ENCODE results near the gene GXYLT1. TPM values are rescaled to one million over a fixed set of nuclear protein-coding genes. Genes with fewer than 3 reads are reported as not detected.
A peak's percentile ranks its signal among the peaks of the same experiment; 100 is the strongest.
"Not testable (repeated sequence)": the region's sequence is repeated elsewhere in the genome, so short reads cannot be mapped to it uniquely, and the experiment has no call there.

GXYLT1 gene
- total RNA-seq, 1 donor from 2014 or later = 11.3 TPM

GRCh38 chr12:42145197-42145549 is 499 bp upstream of the GXYLT1 start:
- no peak for DNase-seq (ENCODE audit: low read depth in 2 of 2)

GRCh38 chr12:42144158-42144407 is 591 bp downstream of the GXYLT1 start:
- DNase-seq (ENCODE audit: low read depth in 2 of 2) = no peak

GRCh38 chr12:42143452-42144157 is 1.1 kb downstream of the GXYLT1 start:
- DNase-seq (ENCODE audit: low read depth in 2 of 2) = peak; percentile 30 to 44

DNA sequence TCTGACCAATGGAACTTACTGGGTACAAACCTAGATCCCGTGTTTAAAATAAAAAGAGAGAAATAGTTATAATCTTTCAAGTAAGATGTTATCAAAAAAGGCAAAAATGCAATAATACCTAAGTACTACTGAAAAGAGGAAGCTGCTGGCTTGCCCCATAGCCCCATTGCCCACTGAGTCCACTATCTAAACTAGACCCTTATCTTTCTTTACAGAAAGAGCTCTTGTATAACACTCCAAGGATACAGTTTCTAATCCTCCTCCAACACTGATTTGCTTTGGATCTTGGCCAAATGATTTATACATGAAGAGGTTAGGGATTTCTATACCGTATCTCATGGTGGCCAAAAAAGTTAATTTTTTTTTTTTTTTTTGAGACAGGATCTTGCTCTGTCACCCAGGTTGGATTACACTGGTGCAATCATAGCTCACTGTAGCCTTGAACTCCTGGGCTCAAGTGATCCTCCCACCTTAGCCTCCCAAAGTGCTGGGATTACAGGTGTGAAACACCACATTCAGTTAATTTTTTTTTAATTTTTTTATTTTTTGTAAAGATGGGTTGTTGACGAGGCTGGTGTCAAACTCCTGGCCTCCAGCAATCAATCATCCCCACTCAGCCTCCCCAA is 2.6 kb downstream of the GXYLT1 start:
- DNase-seq (ENCODE audit: low read depth in 2 of 2) = no peak

DNA sequence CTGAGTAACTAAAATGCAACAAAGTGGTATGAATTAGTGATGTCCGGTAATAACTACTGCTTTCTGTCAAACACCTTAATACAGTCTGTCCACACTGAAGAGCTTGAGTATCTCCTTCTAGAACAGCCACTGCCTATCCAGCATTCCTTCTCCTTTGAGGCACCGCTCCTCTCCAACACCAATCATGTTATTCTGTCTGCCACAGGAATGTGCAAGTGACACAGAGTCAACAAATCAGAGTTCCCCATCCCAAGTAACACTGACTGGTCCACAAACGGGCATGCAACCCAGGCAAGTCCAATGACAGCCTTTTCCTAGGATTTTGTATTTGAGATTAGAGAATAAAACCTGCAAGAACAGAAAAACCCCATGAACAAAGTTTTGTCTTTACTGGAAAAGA is 3.8 kb downstream of the GXYLT1 start:
- DNase-seq (ENCODE audit: low read depth in 2 of 2) = peak in 1 of 2 donors; percentile 52

DNA sequence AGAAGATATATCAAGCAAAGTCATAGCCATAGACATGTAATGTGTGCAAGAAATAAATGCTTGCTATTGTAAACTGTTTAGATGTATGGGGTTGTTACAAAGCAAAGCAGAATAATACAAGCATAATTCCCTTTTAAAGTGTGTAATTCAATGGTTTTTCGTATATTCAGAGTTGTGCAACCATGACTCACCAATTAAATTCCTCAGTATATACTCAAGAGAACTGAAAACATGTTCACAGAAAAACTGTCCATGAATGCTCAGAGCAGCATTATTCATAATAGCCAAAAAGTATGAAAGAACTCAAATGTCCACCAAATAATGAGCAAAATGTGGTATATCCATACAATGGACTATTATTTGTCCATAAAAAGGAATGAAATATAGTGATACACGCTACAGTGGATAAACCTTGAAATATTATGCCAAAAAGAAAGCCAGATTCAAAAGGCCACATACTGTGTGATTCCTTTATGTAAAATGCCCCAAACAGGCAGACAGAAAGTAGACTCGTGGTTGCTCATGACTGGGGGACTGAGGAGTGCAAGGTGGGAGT is 9.3 kb downstream of the GXYLT1 start:
- DNase-seq (ENCODE audit: low read depth in 2 of 2) = peak in 1 of 2 donors; percentile 36

GRCh38 chr12:42130672-42131402 is 13.8 kb downstream of the GXYLT1 start:
- DNase-seq (ENCODE audit: low read depth in 2 of 2) = peak; percentile 27 to 63

DNA sequence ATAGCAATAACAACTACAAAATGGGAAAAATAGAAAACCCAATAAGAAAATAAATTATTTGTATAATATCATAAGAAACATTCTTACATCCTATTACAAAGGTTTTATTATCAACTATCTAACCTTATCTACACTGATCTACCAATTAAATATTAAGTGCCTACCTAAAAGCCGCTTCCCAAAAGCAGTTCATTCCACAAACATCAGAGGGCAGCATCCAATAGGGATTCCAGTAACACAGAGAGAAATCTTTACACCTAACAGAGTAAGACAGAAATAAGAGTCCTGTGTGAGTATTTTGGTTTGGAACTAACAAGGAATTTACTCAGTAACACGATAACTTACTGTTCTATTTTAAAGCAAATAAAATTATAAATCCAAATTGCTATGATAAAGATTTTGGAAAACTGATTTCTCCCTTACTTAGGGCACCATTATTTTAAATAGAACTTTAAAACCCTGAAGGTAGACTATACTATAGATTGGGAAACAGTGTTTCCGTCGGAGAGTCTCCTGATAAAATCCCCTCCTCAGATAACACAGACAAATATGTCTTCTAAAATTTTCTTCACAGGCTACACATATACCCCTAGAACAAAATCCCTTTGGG is 15.0 kb downstream of the GXYLT1 start:
- DNase-seq (ENCODE audit: low read depth in 2 of 2) = peak; percentile 85 to 87

DNA sequence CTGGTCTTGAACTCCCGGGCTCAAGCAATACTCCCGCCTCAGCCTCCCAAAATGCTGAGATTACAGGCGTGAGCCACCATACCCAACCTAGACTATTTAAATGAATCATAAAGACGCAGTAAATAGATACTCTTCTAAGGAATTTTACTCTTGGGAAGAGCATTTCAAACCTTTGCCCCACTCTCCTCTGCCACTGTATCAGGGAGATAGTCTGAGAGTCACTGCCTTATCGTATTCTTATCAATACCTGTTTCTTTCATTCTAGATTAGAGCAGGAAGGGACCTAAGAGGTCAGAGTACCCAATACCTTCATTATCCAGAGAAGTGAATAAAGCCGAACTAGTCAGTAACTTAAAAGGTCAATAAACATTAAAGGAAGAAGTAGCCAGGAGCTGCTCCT is 15.8 kb downstream of the GXYLT1 start:
- no peak for DNase-seq (ENCODE audit: low read depth in 2 of 2)

DNA sequence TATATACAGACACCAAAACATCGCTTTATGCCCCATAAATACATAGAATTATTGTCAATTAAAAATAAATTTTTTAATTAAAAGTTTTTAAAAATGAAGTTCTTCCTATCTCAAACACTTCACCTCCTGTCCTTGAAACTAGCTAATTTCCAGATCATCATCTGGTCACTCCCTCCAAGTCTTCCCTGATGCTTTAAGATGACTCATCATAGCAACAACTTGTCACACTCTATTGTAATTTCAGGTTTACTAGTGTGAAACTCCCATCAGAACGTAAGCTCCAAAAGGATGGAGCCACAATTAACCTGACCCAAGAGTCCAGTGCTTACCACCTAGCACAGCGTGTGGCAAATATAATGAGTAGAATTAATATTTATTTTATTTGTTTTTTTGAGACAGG is 16.3 kb downstream of the GXYLT1 start:
- peak in 1 of 2 donors; percentile 55 for DNase-seq (ENCODE audit: low read depth in 2 of 2)

DNA sequence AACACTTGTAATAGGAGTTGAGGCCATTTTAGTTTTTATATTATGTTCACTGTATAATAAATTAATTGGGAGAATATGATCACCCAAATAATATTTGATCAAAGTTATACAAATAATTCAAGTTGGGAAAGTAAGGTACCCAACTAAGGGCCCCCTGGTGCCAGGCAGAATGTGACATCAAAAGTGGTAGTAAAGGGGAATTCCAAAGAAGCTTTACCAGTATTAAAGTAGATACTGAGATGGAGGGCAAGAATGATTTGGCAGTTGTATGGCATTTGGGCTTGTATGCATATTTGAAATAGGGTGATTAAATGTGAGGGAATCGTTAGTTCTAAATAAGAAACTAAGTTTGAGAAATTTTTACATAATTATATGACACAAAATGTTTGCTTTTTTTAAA is 17.7 kb downstream of the GXYLT1 start:
- DNase-seq (ENCODE audit: low read depth in 2 of 2) = no peak

- no peak for DNase-seq (ENCODE audit: low read depth in 2 of 2)
Observed at GRCh38 chr12:42125388-42125767, 19.3 kb downstream of the GXYLT1 start.

GRCh38 chr12:42124764-42125387 is 19.8 kb downstream of the GXYLT1 start:
- peak in 1 of 2 donors; percentile 20 for DNase-seq (ENCODE audit: low read depth in 2 of 2)

DNA sequence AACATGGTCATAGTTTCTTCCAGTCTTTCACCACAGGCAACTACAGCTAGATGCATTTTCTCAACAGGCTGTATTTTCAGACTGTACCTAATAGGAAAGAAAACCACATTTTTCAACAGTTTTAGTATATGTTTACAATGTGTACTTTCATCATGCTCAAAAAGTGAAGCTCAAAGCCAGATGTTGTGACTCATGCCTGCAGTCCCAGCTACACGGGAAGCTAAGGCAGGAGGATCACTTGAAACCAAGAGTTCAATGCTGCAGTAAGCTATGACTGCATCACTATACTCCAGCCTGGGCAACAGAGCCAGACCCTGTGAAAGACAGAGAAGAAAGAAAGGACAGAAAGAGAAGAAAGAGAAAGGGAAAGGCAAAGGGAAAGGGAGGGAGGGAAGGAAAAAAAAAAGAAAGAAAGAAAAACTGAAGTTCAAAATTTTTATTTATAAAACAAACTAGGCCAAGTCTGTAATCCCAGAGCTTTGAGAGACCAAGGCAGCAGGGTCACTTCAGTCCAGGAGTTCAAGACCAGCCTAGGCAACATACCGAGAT is 25.5 kb downstream of the GXYLT1 start:
- peak in 1 of 2 donors; percentile 81 for DNase-seq (ENCODE audit: low read depth in 2 of 2)

DNA sequence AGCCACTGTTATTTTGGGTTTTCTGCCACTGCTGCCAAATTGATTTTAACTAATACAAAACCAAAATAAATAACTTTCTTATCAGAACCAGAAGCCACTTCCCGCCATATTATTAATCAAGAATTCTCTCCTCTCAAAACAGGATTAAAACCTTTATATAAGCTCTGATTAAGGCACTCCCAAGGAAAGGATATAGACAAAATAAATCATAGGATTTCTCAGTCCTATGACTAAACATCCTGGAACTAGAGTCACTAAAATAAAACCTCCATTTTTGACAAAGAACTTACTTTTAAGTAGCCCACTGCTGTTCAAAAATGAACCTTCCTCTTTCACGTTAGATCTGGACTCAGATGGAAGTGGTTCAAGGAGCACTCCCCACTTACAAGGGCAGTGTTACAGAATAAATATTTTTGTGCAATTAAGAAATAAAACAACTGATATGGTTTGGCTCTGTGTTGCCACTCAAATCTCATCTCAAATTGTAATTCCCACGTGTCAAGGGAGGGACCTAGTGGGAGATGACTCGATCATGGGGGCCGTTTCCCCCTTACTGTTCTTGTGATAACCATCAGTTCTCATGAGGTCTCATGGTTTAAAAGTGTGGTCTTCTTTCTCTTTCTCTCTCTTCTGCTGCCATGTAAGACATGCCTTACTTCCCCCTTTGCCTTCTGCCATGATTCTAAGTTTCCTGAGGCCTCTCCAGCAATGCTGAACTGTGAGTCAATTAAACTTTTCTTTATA is 26.4 kb downstream of the GXYLT1 start:
- DNase-seq (ENCODE audit: low read depth in 2 of 2) = peak in 1 of 2 donors; percentile 54

GRCh38 chr12:42109031-42109430 is 35.6 kb downstream of the GXYLT1 start:
- DNase-seq (ENCODE audit: low read depth in 2 of 2) = no peak

DNA sequence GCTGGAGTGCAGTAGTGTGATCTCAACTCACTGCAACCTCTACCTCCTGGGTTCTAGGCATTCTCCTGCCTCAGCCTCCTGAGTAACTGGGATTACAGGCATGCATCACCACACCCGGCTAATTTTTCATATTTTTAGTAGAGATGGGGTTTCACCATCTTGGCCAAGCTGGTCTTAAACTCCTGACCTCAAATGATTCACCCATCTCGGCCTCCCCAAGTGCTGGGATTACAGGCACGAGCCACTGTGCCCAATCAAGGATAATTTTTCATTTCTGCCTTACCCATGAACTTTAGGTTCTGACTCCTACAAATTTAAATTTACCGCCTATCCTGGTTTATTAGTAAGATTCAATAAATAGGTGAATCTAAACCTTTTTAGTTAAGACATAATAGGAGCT is 37.9 kb downstream of the GXYLT1 start:
- not testable (repeated sequence) for DNase-seq (ENCODE audit: low read depth in 2 of 2)

GRCh38 chr12:42104784-42105183 is 39.9 kb downstream of the GXYLT1 start:
- DNase-seq (ENCODE audit: low read depth in 2 of 2) = no peak

DNA sequence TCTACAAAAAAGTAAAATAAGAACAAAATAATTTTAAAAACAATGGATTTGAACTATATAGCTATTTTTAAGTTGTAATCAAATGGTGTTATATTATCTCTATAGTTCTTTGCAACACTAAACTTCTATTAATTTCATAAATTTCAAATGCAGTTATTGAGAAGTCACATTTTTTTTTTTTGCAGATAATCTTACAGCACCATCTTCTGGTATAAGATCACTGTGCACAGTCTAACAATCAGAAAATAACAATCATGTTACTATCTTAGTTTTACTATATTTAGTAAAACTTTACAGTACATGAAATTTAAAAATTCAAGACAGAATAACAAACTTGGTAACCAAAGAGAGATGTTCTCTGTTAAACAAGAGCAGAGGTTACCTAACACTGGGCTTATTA is 40.6 kb downstream of the GXYLT1 start:
- DNase-seq (ENCODE audit: low read depth in 2 of 2) = peak; percentile 9 to 25

DNA sequence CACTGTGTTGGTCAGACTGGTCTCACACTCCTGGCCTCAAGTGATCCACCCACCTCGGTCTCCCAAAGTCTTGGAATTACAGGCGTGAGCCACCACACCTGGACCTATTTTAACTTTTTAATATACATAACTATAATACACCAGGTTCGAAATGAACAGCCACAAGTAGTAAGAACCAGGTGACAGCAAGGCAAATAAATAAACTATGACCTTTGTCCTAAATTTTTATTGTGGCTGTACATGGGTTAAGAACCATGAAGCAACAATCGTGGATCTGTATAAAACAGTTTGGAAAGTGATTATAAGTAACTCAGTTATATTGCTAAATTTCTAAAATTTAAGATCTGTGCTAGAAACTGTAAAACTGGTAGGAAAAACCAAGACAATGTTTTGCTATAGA is 41.5 kb downstream of the GXYLT1 start:
- DNase-seq (ENCODE audit: low read depth in 2 of 2) = no peak

GRCh38 chr12:42102720-42103119 is 42.0 kb downstream of the GXYLT1 start:
- no peak for DNase-seq (ENCODE audit: low read depth in 2 of 2)

Measured in lung microvascular endothelial cell (primary cell).